T follicular helper cell (primary cell): Measurements from ENCODE around the gene PTPN3.
"Not testable (repeated sequence)": the region's sequence is repeated elsewhere in the genome, so short reads cannot be mapped to it uniquely, and the experiment has no call there.

Experiments used
- DNase-seq: peaks from one replicate; pipeline ENCODE4 v3.0.0-alpha.2; 2020; ENCODE audit warnings: low read depth
- total RNA-seq, 2 experiments: gene quantifications; one replicate each; lab custom pipeline; 2026; lab: John Stamatoyannopoulos, UW

Gene PTPN3, protein sequence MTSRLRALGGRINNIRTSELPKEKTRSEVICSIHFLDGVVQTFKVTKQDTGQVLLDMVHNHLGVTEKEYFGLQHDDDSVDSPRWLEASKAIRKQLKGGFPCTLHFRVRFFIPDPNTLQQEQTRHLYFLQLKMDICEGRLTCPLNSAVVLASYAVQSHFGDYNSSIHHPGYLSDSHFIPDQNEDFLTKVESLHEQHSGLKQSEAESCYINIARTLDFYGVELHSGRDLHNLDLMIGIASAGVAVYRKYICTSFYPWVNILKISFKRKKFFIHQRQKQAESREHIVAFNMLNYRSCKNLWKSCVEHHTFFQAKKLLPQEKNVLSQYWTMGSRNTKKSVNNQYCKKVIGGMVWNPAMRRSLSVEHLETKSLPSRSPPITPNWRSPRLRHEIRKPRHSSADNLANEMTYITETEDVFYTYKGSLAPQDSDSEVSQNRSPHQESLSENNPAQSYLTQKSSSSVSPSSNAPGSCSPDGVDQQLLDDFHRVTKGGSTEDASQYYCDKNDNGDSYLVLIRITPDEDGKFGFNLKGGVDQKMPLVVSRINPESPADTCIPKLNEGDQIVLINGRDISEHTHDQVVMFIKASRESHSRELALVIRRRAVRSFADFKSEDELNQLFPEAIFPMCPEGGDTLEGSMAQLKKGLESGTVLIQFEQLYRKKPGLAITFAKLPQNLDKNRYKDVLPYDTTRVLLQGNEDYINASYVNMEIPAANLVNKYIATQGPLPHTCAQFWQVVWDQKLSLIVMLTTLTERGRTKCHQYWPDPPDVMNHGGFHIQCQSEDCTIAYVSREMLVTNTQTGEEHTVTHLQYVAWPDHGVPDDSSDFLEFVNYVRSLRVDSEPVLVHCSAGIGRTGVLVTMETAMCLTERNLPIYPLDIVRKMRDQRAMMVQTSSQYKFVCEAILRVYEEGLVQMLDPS
- 0 to 0.18 reads per million in 2 experiments for total RNA-seq

GRCh38 chr9:109498195-109499092 lies at the start of gene PTPN3:
Gene PTPN3 (minus strand): TSS chr9:109498307. CDS start chr9:109463434, 34,873 bp downstream.
- no peak for DNase-seq

GRCh38 chr9:109544954-109545353 lies 46.8 kb upstream of the PTPN3 start:
- DNase-seq = not testable (repeated sequence)

DNA sequence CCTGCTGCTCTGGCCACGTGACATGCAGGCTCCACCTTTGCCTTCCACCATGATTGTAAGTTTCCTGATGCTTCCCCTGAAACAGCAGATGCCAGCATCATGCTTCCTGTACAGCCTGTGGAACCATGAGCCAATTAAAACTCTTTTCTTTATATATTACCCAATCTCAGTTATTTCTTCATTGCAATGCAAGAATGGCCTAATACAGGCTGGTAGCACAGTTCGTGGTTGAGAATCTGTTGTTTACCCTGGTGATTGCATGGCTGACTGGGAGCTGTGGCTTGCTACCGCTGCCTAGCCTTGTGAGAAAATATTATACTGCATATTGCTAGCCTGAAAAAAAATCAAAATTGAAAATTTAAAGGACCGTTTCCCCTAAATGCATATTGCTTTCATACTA lies 44.8 kb upstream of the PTPN3 start:
- DNase-seq = no peak

DNA sequence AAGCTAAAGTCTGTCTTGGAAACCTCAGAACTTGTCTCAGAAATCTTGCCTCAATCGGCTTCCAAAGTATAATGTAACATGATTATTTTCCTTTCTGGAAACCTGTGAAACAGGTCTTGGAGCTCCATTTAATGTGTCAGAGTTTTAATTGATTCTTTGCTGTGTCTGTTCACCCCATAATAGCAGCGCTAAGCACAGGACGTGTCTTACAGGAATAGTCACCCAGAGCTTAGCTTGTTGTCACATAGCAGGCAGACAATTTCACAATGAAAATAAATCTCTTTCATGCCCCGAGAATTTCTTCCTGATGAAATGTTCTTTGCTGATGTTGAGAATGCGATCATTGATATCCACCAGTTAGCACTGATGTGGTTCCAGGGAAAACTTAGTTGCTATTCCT lies 40.2 kb upstream of the PTPN3 start:
- no peak for DNase-seq

DNA sequence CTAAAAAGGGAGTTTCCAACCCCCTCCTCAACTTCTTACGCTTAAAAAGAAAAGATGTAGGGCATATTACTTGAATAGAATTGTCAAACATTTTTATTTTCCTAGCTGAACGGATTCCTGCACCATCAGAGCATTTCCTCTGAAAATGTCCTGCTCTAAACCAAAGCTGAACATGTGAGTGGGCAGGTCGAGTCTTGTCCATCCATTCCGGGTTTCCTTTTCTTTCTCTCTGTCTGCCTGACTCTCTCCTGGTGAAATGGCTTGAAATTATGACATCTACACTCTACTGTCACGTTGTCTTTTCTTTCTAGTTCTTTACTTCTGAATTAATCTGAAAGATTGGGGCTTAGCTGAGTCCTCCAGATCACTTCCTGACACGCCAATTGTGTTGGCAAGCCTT lies 39.2 kb upstream of the PTPN3 start:
- DNase-seq = no peak

- DNase-seq = no peak
These were observed 38.8 kb upstream of the PTPN3 start for GRCh38 chr9:109536859-109537258.

- no peak for DNase-seq
These were observed 37.3 kb upstream of the PTPN3 start for GRCh38 chr9:109535365-109535764.

DNA sequence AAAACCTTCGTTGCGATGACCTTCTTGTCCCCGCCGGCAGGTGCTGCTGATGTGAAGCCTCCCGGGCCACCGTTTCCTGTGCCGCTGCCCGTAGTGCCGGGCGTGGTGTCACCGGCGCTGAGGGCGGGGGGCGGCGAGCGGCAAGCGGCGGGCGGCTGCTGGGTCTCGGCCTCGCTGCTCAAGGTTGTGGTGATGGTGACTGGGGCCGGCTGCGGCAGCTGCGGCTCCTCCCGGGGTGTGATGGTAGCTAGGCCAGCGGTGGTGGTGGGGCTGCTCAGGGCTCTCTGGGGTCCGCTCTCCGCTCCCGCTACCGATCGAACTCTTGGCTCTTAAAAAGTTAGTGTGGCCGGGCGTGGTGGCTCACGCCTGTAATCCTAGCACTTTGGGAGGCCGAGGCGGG lies 36.0 kb upstream of the PTPN3 start:
- DNase-seq = no peak

DNA sequence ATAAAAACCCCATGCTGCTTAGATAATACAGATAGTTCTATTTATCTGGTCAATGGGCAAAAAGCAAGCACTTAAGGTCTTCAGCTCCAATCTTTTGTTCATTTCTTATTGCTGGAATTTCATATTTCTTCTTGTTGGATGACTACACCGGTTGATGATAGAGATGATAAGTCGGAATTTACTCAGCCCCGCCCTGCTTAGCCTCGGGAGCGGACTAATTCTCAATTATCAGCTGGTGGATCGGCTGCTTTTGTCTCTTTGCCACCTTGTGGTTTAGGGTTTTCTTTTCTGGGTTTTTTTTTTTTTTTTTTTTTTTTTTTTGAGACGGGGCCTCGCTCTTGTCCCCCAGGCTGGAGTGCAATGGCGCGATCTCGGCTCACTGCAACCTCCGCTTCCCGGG lies 34.5 kb upstream of the PTPN3 start:
- DNase-seq = not testable (repeated sequence)

DNA sequence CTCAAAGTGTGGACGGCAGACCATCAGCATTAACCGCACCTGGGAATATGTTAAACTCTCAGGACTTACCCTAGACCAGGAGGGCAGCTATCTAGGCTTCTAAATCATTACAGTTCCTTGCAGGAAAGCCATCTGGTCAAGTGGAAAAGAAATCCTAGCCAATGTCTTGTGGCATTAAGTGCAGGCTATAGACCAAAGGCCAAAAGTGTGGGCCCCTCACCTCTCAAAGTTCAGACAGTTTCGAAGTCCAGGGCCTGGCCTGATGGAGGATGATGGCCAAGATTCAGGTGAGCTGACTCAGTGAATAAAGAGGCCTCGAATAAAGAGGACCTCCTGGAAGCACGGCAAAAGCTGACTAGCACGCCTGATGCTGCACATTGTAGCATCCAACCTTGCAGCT lies 24.0 kb upstream of the PTPN3 start:
- DNase-seq = no peak

GRCh38 chr9:109520475-109521132 lies 22.5 kb upstream of the PTPN3 start:
- DNase-seq = no peak

GRCh38 chr9:109519366-109519765 lies 21.3 kb upstream of the PTPN3 start:
- no peak for DNase-seq

GRCh38 chr9:109518621-109519335 lies 20.7 kb upstream of the PTPN3 start:
- DNase-seq = no peak

GRCh38 chr9:109517901-109518377 lies 19.8 kb upstream of the PTPN3 start:
- no peak for DNase-seq

DNA sequence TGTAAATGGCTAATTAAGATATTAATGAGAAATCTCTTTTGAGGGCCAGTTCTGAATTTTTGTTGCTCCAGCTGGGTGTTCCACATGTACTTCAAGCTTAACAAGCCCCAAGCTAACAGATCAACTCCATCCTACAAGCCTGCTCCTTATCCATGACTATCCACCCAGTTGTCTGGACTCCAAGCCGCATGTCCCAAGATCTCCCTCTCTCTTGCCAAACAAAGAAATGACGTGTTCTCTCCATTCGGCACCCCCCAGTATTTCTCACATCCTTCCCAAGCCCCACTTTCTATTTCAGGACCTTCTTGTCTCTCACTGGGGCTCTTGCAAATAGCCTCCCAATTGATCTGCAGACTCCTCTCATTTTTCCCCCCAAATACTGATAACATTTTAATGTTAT lies 15.8 kb upstream of the PTPN3 start:
- no peak for DNase-seq

DNA sequence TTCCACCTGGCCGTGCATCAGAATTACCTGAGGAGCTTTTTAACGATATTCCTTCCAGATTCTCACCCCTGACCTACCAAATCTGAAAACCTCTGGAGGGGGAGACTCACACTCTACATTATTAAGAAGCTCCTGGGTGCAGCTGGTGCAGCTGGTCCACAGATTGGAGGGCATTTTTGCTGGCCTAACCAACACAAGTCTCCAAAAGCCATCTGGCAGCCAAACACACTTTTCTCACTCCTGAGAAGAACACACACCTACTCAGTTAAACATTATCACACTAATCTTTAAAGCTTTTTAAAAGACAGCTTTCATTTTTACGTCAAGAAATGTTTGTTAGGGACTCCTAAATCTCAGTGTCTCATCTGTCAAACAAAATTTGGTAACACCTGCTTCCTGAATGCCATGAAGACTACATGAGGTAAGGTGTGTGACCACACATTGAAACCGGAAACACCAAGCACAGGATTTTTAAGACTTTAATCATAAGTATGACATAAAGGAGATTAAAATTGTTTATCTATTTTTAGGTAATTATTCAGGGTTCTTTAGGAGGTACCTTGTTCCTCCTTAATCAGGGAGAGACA lies 14.2 kb upstream of the PTPN3 start:
- no peak for DNase-seq

GRCh38 chr9:109510506-109510905 lies 12.4 kb upstream of the PTPN3 start:
- DNase-seq = no peak

DNA sequence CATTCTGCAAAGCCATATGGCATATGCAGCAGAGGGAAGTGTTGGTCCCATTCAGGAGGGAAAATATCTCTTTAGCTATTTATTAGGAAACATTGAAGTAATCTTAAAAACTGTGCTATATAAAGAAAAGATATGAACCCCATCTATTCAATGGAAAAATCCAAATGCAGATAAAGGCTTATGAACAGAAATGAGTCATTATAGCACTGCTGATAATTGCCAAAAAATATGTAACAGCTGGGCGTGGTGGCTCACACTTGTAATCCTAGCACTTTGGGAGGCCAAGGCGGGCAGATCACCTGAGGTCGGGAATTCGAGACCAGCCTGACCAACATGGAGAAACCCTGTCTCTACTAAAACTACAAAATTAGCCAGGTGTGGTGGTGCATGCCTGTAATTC lies 11.9 kb upstream of the PTPN3 start:
- DNase-seq = not testable (repeated sequence)

DNA sequence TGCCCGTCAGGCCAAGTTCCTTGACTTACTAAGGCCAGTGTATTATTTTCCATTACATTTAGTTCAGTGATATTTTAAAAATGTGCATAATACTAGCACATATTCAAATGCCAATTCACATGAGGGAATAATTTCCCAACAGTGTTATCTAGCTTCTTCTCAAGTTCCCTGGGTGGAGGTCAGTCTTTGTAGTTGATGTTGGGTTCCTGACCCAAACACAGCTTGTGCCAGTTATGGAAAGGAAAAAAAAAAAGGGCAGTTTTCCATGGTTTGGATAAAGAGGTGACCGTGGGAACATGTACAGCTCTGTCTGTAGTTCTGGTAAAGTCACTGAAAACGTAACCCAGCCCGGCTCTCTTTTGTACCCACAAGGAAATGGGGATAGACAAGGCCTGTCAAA lies 11.5 kb upstream of the PTPN3 start:
- DNase-seq = no peak

GRCh38 chr9:109507421-109507838 lies 9.3 kb upstream of the PTPN3 start:
- no peak for DNase-seq
